Measurements from ENCODE around the gene ASS1. TPM values are rescaled to one million over a fixed set of nuclear protein-coding genes. Genes with fewer than 3 reads are reported as not detected.

The ASS1 gene
- total and polyA plus RNA-seq, 9 donors, result 63.4 to 238 (median 87.0) TPM

GRCh38 chr9:130421154-130421801 is 23.5 kb upstream of the ASS1 start:
- Histone ChIP-seq H3K4me1 (ENCODE audit: insufficient read depth) (no peaks in the 10 kb centered on the region), H3K4me3 (no peak overlapping the region), H3K36me3 (no peaks in the 10 kb centered on the region), H3K27ac (no peak overlapping the region), H3K9me3 (no peaks in the 10 kb centered on the region), H3K27me3 (no peaks in the 10 kb centered on the region)
- intact Hi-C loops (cut with DNase I), result no loop called here
- no peak for DNase-seq
- WGBS, 3 donors, result 62 to 76% (median 72%) methylated on average over 17 of the region's 17 CpGs
- TF ChIP-seq, protein P1, sequence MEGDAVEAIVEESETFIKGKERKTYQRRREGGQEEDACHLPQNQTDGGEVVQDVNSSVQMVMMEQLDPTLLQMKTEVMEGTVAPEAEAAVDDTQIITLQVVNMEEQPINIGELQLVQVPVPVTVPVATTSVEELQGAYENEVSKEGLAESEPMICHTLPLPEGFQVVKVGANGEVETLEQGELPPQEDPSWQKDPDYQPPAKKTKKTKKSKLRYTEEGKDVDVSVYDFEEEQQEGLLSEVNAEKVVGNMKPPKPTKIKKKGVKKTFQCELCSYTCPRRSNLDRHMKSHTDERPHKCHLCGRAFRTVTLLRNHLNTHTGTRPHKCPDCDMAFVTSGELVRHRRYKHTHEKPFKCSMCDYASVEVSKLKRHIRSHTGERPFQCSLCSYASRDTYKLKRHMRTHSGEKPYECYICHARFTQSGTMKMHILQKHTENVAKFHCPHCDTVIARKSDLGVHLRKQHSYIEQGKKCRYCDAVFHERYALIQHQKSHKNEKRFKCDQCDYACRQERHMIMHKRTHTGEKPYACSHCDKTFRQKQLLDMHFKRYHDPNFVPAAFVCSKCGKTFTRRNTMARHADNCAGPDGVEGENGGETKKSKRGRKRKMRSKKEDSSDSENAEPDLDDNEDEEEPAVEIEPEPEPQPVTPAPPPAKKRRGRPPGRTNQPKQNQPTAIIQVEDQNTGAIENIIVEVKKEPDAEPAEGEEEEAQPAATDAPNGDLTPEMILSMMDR (IDR thresholded peaks at IDR 0.05), result no peak

GRCh38 chr9:130421802-130422276 is 22.9 kb upstream of the ASS1 start:
- Histone ChIP-seq H3K27me3 (no peaks in the 10 kb centered on the region), H3K4me1 (ENCODE audit: insufficient read depth) (no peaks in the 10 kb centered on the region), H3K36me3 (no peaks in the 10 kb centered on the region), H3K27ac (no peak overlapping the region), H3K4me3 (no peak overlapping the region), H3K9me3 (no peaks in the 10 kb centered on the region)
- no peak for DNase-seq
- no peak for TF ChIP-seq POLR2A (IDR thresholded peaks at IDR 0.05)
- no peak for TF ChIP-seq EP300 (IDR thresholded peaks at IDR 0.05)
- TF ChIP-seq, protein P1 (IDR thresholded peaks at IDR 0.05), result no peak
- intact Hi-C loops (cut with DNase I), result no loop called here
- WGBS, 3 donors, result 40 to 63% (median 58%) methylated on average over 13 of the region's 13 CpGs

GRCh38 chr9:130422546-130422945 is 22.2 kb upstream of the ASS1 start:
- Histone ChIP-seq H3K36me3 (no peaks in the 10 kb centered on the region), H3K9me3 (no peaks in the 10 kb centered on the region), H3K27me3 (no peaks in the 10 kb centered on the region), H3K4me3 (no peak overlapping the region), H3K27ac (no peak overlapping the region), H3K4me1 (ENCODE audit: insufficient read depth) (no peaks in the 10 kb centered on the region)
- no peak for TF ChIP-seq POLR2A (IDR thresholded peaks at IDR 0.05)
- TF ChIP-seq EP300 (IDR thresholded peaks at IDR 0.05), result no peak
- TF ChIP-seq, protein P1 (IDR thresholded peaks at IDR 0.05), result no peak
- intact Hi-C loops (cut with DNase I), result no loop called here
- WGBS, 3 donors, result 84 to 87% (median 84%) methylated on average over 10 of the region's 10 CpGs
- no peak for DNase-seq

- no peaks in the 10 kb centered on the region for H3K9me3 ChIP-seq
- H3K36me3 ChIP-seq, result no peaks in the 10 kb centered on the region
- no peaks in the 10 kb centered on the region for H3K4me1 ChIP-seq (ENCODE audit: insufficient read depth)
- TF ChIP-seq EP300 (IDR thresholded peaks at IDR 0.05), result no peak
- TF ChIP-seq POLR2A (IDR thresholded peaks at IDR 0.05), result no peak
- TF ChIP-seq, protein P1 (IDR thresholded peaks at IDR 0.05), result no peak
- H3K27me3 ChIP-seq, result no peaks in the 10 kb centered on the region
- WGBS, 3 donors, result 50 to 59% (median 51%) methylated on average over 8 of the region's 8 CpGs
- intact Hi-C loops (cut with DNase I), result no loop called here
- H3K4me3 ChIP-seq, result no peak overlapping the region
- no peak overlapping the region for H3K27ac ChIP-seq
- no peak for DNase-seq
These were observed 21.5 kb upstream of the ASS1 start for GRCh38 chr9:130423272-130423671.
